ENCODE data around the gene AFAP1L2.
A peak's percentile ranks its signal among the peaks of the same experiment; 100 is the strongest.

The AFAP1L2 gene

GRCh38 chr10:114310346-114310745 lies 94.0 kb downstream of the AFAP1L2 start:
- no peak overlapping the region for H3K4me3 ChIP-seq (ENCODE audit: control insufficient read depth, low read depth, low read length)
- TF ChIP-seq CTCF (conservative IDR thresholded peaks at IDR 0.05; ENCODE audit: control insufficient read depth, insufficient read depth, low read depth, low read length) = no peak
- DNase-seq (ENCODE audit: low read depth) = no peak

- no peak for DNase-seq (ENCODE audit: low read depth)
- TF ChIP-seq CTCF (conservative IDR thresholded peaks at IDR 0.05; ENCODE audit: control insufficient read depth, insufficient read depth, low read depth, low read length) = no peak
- H3K4me3 ChIP-seq (ENCODE audit: control insufficient read depth, low read depth, low read length) = no peak overlapping the region
These were observed 95.0 kb downstream of the AFAP1L2 start for GRCh38 chr10:114309364-114309651.

- DNase-seq (ENCODE audit: low read depth) = peak; percentile 61
- TF ChIP-seq CTCF (conservative IDR thresholded peaks at IDR 0.05; ENCODE audit: control insufficient read depth, insufficient read depth, low read depth, low read length) = no peak
- H3K4me3 ChIP-seq (ENCODE audit: control insufficient read depth, low read depth, low read length) = no peak overlapping the region
These were observed 95.6 kb downstream of the AFAP1L2 start for GRCh38 chr10:114308531-114309363.

GRCh38 chr10:114307731-114308130 lies 96.6 kb downstream of the AFAP1L2 start:
- no peak for TF ChIP-seq CTCF (conservative IDR thresholded peaks at IDR 0.05; ENCODE audit: control insufficient read depth, insufficient read depth, low read depth, low read length)
- no peak overlapping the region for H3K4me3 ChIP-seq (ENCODE audit: control insufficient read depth, low read depth, low read length)
- DNase-seq (ENCODE audit: low read depth) = no peak

GRCh38 chr10:114306116-114306973 lies 98.0 kb downstream of the AFAP1L2 start:
- DNase-seq (ENCODE audit: low read depth) = peak; percentile 96
- TF ChIP-seq CTCF (conservative IDR thresholded peaks at IDR 0.05; ENCODE audit: control insufficient read depth, insufficient read depth, low read depth, low read length) = no peak

GRCh38 chr10:114305521-114305925 lies 98.8 kb downstream of the AFAP1L2 start:
- no peak for TF ChIP-seq CTCF (conservative IDR thresholded peaks at IDR 0.05; ENCODE audit: control insufficient read depth, insufficient read depth, low read depth, low read length)
- no peak overlapping the region for H3K4me3 ChIP-seq (ENCODE audit: control insufficient read depth, low read depth, low read length)
- DNase-seq (ENCODE audit: low read depth) = no peak

More at GRCh38 chr10:114306116-114306973, 98.0 kb downstream of the AFAP1L2 start:
- no peak overlapping the region for H3K4me3 ChIP-seq (ENCODE audit: control insufficient read depth, low read depth, low read length)
